ENCODE data around the gene KRTAP5-3.

DNA sequence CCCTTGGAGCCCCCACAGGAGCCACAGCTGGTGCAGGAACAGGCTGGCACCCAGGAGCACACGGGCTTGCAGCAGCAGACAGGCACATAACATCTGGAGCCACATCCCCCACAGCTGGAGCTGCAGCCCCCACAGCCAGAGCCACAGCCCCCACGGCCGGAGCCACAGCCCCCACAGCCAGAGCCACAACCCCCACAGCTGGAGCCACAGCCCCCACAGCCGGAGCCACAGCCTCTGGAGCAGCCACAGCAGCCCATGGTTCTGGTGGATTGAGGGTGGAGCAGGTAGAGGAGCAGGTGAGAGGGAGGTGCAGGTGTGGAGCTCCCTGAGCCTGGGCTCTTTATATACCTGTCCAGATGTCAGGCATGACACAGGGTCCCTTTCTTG lies 10.3 kb downstream of the KRTAP5-3 start, which contains the start of gene KRTAP5-2:
- TF ChIP-seq TEAD4 (IDR thresholded peaks at IDR 0.05): no peak
- no peak for TF ChIP-seq CEBPB (IDR thresholded peaks at IDR 0.05)
- TF ChIP-seq YY1 (IDR thresholded peaks at IDR 0.05; ENCODE audit: low read depth): no peak
- TF ChIP-seq FOXM1 (IDR thresholded peaks at IDR 0.05; ENCODE audit: borderline replicate concordance, low read depth): no peak
- TF ChIP-seq TAF1 (IDR thresholded peaks at IDR 0.05; ENCODE audit: low read depth): no peak
- no peak for TF ChIP-seq MAX (IDR thresholded peaks at IDR 0.05)
- no peak for TF ChIP-seq RAD21 (IDR thresholded peaks at IDR 0.05; ENCODE audit: low read depth)
